ENCODE measurements around the gene NOM1. TPM values are rescaled to one million over a fixed set of nuclear protein-coding genes. Genes with fewer than 3 reads are reported as not detected.

Gene NOM1
- total RNA-seq, 2 experiments from 2014 or later = 29.2 to 31.3 TPM

- H3K4me3 Mint-ChIP-seq = no peak overlapping the region
- no peak overlapping the region for H3K27ac Mint-ChIP-seq
- peaks cover 31% of the 10 kb centered on the region for H3K4me1 Mint-ChIP-seq (ENCODE audit: low read depth)
- no peaks in the 10 kb centered on the region for H3K36me3 Mint-ChIP-seq
- ChIA-PET CTCF (no interaction called here), POLR2A (no interaction called here)
- intact Hi-C loops (cut with micrococcal nuclease) = loop anchor here (2.0 to 10.0 kb wide), 2 partner anchors 13 to 1629 kb away; no protein-coding TSS in a partner anchor
- peaks cover 65% of the 10 kb centered on the region for H3K27me3 Mint-ChIP-seq
- no peaks in the 10 kb centered on the region for H3K9me3 Mint-ChIP-seq
- DNase-seq = no peak
Measured at GRCh38 chr7:157003756-157004520, 54.4 kb downstream of the NOM1 start.

GRCh38 chr7:157004521-157005455 is 55.3 kb downstream of the NOM1 start:
- H3K4me1 Mint-ChIP-seq (ENCODE audit: low read depth) = peaks cover 37% of the 10 kb centered on the region
- ChIA-PET CTCF (no interaction called here), POLR2A (no interaction called here)
- H3K4me3 Mint-ChIP-seq = no peak overlapping the region
- no peak overlapping the region for H3K27ac Mint-ChIP-seq
- no peaks in the 10 kb centered on the region for H3K9me3 Mint-ChIP-seq
- intact Hi-C loops (cut with micrococcal nuclease) = loop anchor here (5.0 to 10.0 kb wide), 2 partner anchors 1547 to 1630 kb away; partner anchors contain the start of gene EN2
- no peak for DNase-seq
- H3K27me3 Mint-ChIP-seq = peaks cover 68% of the 10 kb centered on the region
- no peaks in the 10 kb centered on the region for H3K36me3 Mint-ChIP-seq

- POLR2A ChIA-PET = no interaction called here
- intact Hi-C loops (cut with micrococcal nuclease) = loop anchor here (5.0 to 10.0 kb wide), 2 partner anchors 1548 to 1631 kb away; partner anchors contain the start of gene EN2
- no peak overlapping the region for H3K27ac Mint-ChIP-seq
- H3K9me3 Mint-ChIP-seq = no peaks in the 10 kb centered on the region
- peaks cover 65% of the 10 kb centered on the region for H3K27me3 Mint-ChIP-seq
- H3K4me1 Mint-ChIP-seq (ENCODE audit: low read depth) = peaks cover 34% of the 10 kb centered on the region
- no peak for DNase-seq
- H3K36me3 Mint-ChIP-seq = no peaks in the 10 kb centered on the region
- CTCF ChIA-PET = interaction anchor here (0.9 kb wide), 1 partner anchor 112 kb away, joined by 3 read pairs; the partner anchor contains the start of gene LMBR1
- no peak overlapping the region for H3K4me3 Mint-ChIP-seq
Measured at GRCh38 chr7:157005456-157006204, 56.1 kb downstream of the NOM1 start.

- CTCF ChIA-PET = interaction anchor here (0.6 to 0.9 kb wide), 2 partner anchors 56 to 113 kb away, joined by 3 read pairs; partner anchors contain the start of gene LMBR1
- POLR2A ChIA-PET = no interaction called here
- H3K9me3 Mint-ChIP-seq = no peaks in the 10 kb centered on the region
- no peak overlapping the region for H3K4me3 Mint-ChIP-seq
- H3K27me3 Mint-ChIP-seq = peaks cover 62% of the 10 kb centered on the region
- intact Hi-C loops (cut with micrococcal nuclease) = loop anchor here (5.0 to 10.0 kb wide), 2 partner anchors 1549 to 1631 kb away; partner anchors contain the start of gene EN2
- no peak for DNase-seq
- peaks cover 28% of the 10 kb centered on the region for H3K4me1 Mint-ChIP-seq (ENCODE audit: low read depth)
- no peak overlapping the region for H3K27ac Mint-ChIP-seq
- no peaks in the 10 kb centered on the region for H3K36me3 Mint-ChIP-seq
Measured at GRCh38 chr7:157006205-157006747, 56.8 kb downstream of the NOM1 start.

GRCh38 chr7:157006829-157007469 is 57.4 kb downstream of the NOM1 start:
- Mint-ChIP-seq H3K27me3 (peaks cover 64% of the 10 kb centered on the region), H3K4me3 (no peak overlapping the region), H3K36me3 (no peaks in the 10 kb centered on the region), H3K4me1 (ENCODE audit: low read depth) (peaks cover 30% of the 10 kb centered on the region), H3K27ac (no peak overlapping the region), H3K9me3 (no peaks in the 10 kb centered on the region)
- intact Hi-C loops (cut with micrococcal nuclease) = loop anchor here (5.0 to 10.0 kb wide), 2 partner anchors 1550 to 1632 kb away; partner anchors contain the start of gene EN2
- ChIA-PET CTCF (no interaction called here), POLR2A (no interaction called here)
- no peak for DNase-seq

- intact Hi-C loops (cut with micrococcal nuclease) = loop anchor here (5.0 to 10.0 kb wide), 2 partner anchors 1550 to 1633 kb away; partner anchors contain the start of gene EN2
- no peak overlapping the region for H3K27ac Mint-ChIP-seq
- POLR2A ChIA-PET = no interaction called here
- no peaks in the 10 kb centered on the region for H3K9me3 Mint-ChIP-seq
- H3K4me3 Mint-ChIP-seq = no peak overlapping the region
- H3K36me3 Mint-ChIP-seq = no peaks in the 10 kb centered on the region
- H3K27me3 Mint-ChIP-seq = peaks cover 63% of the 10 kb centered on the region
- DNase-seq = no peak
- CTCF ChIA-PET = no interaction called here
- H3K4me1 Mint-ChIP-seq (ENCODE audit: low read depth) = peaks cover 28% of the 10 kb centered on the region
Measured at GRCh38 chr7:157007470-157008066, 58.1 kb downstream of the NOM1 start.

- ChIA-PET POLR2A (no interaction called here), CTCF (interaction anchor here (0.6 kb wide), 1 partner anchor 59 kb away, joined by 3 read pairs; the partner anchor contains the start of gene NOM1)
- peaks cover 72% of the 10 kb centered on the region for H3K27me3 Mint-ChIP-seq
- H3K9me3 Mint-ChIP-seq = no peaks in the 10 kb centered on the region
- H3K27ac Mint-ChIP-seq = no peak overlapping the region
- DNase-seq = no peak
- H3K36me3 Mint-ChIP-seq = no peaks in the 10 kb centered on the region
- peaks cover 28% of the 10 kb centered on the region for H3K4me1 Mint-ChIP-seq (ENCODE audit: low read depth)
- no peak overlapping the region for H3K4me3 Mint-ChIP-seq
- intact Hi-C loops (cut with micrococcal nuclease) = loop anchor here (5.0 to 10.0 kb wide), 2 partner anchors 1551 to 1634 kb away; partner anchors contain the start of gene EN2
Measured at GRCh38 chr7:157008206-157009169, 59.0 kb downstream of the NOM1 start.

- POLR2A ChIA-PET = no interaction called here
- peaks cover 22% of the 10 kb centered on the region for H3K4me1 Mint-ChIP-seq (ENCODE audit: low read depth)
- no peaks in the 10 kb centered on the region for H3K36me3 Mint-ChIP-seq
- no peak overlapping the region for H3K27ac Mint-ChIP-seq
- intact Hi-C loops (cut with micrococcal nuclease) = loop anchor here (5.0 to 10.0 kb wide), 2 partner anchors 1552 to 1634 kb away; partner anchors contain the start of gene EN2
- no peak for DNase-seq
- H3K4me3 Mint-ChIP-seq = peak overlapping the region; percentile 39
- peaks cover 73% of the 10 kb centered on the region for H3K27me3 Mint-ChIP-seq
- H3K9me3 Mint-ChIP-seq = no peaks in the 10 kb centered on the region
- CTCF ChIA-PET = interaction anchor here (0.6 kb wide), 1 partner anchor 60 kb away, joined by 3 read pairs; the partner anchor contains the start of gene NOM1
Measured at GRCh38 chr7:157009170-157009777, 59.8 kb downstream of the NOM1 start.

- ChIA-PET POLR2A (no interaction called here), CTCF (no interaction called here)
- H3K9me3 Mint-ChIP-seq = no peaks in the 10 kb centered on the region
- H3K27me3 Mint-ChIP-seq = peaks cover 72% of the 10 kb centered on the region
- peaks cover 15% of the 10 kb centered on the region for H3K4me1 Mint-ChIP-seq (ENCODE audit: low read depth)
- intact Hi-C loops (cut with micrococcal nuclease) = loop anchor here (5.0 to 10.0 kb wide), 5 partner anchors 127 to 1635 kb away; partner anchors contain the start of genes EN2 and UBE3C
- no peak for DNase-seq
- H3K36me3 Mint-ChIP-seq = no peaks in the 10 kb centered on the region
- no peak overlapping the region for H3K27ac Mint-ChIP-seq
- peak overlapping the region; percentile 39 for H3K4me3 Mint-ChIP-seq
Measured at GRCh38 chr7:157009778-157010587, 60.5 kb downstream of the NOM1 start.

All from activated CD4-positive, alpha-beta memory T cell treated with anti-CD3 and anti-CD28 coated beads for 36 hours (primary cell).